CD4-positive, alpha-beta T cell treated with Interleukin-2 at 100 ng/mL for 4 hours (primary cell): Measurements from ENCODE around the gene GGT7.
A peak's percentile ranks its signal among the peaks of the same experiment; 100 is the strongest.
"Not testable (repeated sequence)": the region's sequence is repeated elsewhere in the genome, so short reads cannot be mapped to it uniquely, and the experiment has no call there.

ENCODE experiments used
- DNase-seq: peaks from one replicate; pipeline ENCODE4 v3.0.0-alpha.2; 2020; ENCODE audit warnings: low spot score

GGT7 gene

DNA sequence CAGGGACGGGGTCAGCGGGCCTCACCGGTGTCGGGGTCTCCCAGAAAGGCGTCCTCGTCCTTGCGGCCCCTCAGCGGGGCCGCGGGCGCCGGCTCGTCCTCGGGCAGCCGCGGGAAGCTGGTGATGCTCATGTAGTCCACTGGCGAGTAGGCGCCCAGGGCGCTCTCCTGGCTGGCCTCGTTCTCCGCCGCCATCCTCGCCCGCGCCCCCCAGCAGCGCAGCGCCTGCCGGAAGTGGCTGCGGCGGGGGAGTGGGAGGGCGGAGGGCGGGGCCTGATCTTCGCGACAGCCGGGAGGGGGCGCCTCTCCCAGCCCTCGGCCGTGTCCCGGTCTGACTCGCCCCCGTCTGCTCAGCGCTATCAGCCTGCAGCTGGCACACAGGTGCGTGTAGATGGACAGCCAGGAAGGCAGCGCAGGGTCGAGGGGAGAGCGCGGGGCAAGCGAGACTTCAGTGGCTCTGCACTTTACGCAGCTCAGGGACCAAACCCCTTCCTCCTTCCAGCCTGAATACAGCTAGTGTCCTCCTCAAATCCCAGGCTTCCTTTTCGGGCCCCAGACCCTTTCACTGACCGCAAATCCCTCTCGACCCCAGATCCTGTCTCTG is at the start of gene GGT7:
TSS of gene GGT7 (minus strand) at position 235 of the 603 bp plus-strand sequence. CDS start at position 194, 41 bp downstream.
- DNase-seq = peak; percentile 86

DNA sequence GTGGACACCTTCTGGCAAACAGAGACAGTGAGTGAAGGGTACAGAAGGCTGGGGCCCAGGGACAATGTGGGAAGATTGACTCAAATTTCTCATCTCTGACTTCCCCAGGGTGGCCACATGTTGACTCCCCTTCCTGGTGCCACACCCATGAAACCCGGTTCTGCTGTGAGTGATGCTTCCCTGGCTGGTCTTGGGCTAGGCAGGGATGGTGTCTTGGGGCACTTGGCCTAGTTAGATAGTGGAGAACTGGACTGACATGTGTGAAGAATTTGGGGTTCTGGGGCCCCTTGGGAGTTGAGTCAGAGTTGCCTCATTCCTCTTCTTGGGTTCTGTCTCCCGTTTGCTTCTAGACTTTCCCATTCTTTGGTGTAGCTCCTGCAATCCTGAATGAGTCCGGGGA is 48.8 kb upstream of the GGT7 start:
- DNase-seq = no peak

DNA sequence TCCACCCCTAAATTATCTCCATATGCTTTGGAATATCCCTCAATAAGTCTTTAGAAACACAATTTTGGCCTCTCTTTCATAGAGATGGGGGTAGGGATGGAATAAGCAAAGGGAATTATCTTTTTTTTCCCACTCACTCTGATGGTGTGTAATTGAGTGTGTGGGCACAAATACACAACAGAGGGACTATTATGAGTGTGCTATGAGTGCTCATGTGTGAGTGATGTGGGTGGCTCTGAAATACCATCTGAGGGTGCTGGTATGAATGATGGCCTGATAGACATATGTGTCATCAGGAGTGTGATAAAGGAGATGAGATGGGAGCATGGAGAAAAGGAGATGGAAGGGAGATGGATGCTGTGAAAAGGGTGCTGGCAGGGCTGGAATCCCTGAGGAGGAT is 47.4 kb upstream of the GGT7 start:
- DNase-seq = no peak

GRCh38 chr20:34916774-34917354 is 44.2 kb upstream of the GGT7 start:
- no peak for DNase-seq

- no peak for DNase-seq
These were observed 43.2 kb upstream of the GGT7 start for GRCh38 chr20:34915749-34916455.

GRCh38 chr20:34915131-34915530 is 42.5 kb upstream of the GGT7 start:
- no peak for DNase-seq

- DNase-seq = no peak
These were observed 35.2 kb upstream of the GGT7 start for GRCh38 chr20:34907616-34908469.

GRCh38 chr20:34904202-34904621 is 31.6 kb upstream of the GGT7 start:
- DNase-seq = no peak

DNA sequence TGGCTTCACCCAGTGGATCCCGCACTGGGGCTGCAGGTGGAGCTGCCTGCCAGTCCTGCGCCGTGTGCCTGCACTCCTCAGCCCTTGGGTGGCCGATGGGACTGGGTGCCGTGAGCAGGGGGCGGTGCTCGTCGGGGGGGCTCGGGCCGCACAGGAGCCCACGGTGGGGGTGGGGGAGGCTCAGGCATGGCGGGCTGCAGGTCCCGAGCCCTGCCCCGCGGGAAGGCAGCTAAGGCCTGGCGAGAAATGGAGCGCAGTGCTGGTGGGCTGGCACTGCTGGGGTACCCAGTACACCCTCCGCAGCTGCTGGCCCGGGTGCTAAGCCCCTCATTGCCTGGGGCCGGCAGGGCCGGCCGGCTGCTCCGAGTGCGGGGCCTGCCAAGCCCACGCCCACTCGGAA is 26.1 kb upstream of the GGT7 start:
- DNase-seq = not testable (repeated sequence)

DNA sequence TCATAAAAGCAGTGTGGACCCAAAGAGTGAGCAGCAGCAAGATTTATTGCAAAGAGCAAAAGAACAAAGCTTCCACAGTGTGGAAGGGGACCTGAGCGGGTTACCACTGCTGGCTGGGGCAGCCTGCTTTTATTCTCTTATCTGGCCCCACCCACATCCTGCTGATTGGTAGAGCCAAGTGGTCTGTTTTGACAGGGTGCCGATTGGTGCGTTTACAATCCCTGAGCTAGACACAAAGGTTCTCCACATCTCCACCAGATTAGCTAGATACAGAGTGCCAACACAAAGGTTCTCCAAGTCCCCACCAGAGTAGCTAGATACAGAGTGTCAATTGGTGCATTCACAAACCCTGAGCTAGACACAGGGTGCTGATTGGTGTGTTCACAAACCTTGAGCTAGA is 25.5 kb upstream of the GGT7 start:
- not testable (repeated sequence) for DNase-seq

GRCh38 chr20:34896086-34896621 is 23.5 kb upstream of the GGT7 start:
- no peak for DNase-seq

DNA sequence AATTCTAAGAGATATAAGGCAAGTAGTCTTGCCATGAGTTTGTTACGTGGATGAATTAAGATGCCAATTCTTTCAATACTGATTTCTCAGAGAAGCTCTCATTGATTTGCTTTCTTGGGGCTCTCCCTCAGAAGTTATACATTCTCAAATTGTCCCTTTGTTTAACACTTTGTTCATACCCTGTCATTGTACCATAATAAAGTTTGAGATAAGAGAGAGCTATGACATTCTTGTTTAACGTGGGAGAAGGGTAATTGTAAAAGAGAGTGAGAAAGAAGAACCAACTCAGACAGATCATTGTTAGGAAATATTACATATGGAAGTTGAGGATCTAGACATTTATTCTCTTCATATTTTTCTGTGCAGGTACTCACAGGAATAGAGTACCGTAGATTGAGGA is 22.8 kb upstream of the GGT7 start:
- no peak for DNase-seq

GRCh38 chr20:34894723-34895122 is 22.1 kb upstream of the GGT7 start:
- DNase-seq = no peak

- no peak for DNase-seq
These were observed 20.0 kb upstream of the GGT7 start for GRCh38 chr20:34892671-34893070.

DNA sequence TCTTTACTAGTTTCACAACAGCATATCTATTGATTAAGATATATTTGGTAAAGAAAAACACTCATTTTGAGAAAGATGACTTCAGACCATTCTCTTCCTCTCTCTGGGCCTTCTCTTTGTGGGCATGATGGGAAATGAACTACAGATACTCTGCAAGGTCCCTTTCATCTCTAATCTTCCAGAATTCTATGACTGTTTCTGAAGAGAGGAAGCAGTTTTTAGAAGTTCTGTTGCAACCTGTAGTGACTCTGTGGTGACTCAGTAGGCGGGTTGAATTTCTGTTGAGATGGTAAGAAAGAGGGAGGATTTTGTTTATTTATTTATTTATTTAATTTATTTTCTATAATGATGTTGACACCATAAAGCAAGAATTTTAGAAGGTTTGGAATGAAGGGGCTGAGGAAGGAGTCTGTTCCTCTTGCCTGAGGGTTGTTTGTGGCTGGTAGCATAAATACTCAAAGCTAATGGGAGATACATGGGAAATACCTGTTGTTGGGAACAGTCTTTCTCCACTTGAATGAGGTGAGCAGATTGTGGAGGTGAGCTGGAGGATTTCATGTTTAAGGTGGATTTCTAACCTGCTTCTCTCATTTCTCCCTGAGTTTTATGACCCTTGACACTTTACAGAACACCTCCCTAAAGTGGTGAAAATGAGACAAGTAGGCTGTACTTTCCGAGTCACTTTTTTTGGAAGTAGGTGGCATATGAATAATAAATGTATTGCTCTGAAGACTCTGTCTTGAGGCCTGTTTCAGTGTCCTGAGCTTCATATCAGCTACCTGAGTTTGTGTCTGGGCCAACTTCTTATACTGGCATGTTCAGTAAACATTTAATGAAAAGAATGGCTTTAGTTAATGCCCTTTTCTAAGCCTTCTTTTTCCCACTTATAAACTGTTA is 18.8 kb upstream of the GGT7 start:
- peak; percentile 40 for DNase-seq

- DNase-seq = no peak
These were observed 15.8 kb upstream of the GGT7 start for GRCh38 chr20:34888468-34888867.

- DNase-seq = no peak
These were observed 14.4 kb upstream of the GGT7 start for GRCh38 chr20:34887023-34887422.

DNA sequence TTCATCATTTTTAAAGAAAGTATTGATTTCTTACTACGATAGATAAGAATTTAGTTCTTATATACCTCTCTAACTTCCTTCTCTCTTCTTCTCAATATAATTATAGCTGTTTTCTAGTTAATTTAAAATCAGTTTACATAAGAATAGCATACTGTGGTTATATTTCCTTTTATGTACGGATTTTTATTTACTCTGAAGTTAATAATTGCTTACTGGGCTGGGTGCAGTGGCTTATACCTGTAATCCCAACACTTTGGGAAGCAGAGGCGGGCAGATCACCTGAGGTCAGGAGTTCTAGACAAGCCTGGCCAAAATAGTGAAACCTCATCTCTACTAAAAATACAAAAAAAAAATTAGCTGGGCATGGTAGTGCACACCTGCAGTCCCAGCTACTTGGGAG is 13.5 kb upstream of the GGT7 start:
- no peak for DNase-seq

DNA sequence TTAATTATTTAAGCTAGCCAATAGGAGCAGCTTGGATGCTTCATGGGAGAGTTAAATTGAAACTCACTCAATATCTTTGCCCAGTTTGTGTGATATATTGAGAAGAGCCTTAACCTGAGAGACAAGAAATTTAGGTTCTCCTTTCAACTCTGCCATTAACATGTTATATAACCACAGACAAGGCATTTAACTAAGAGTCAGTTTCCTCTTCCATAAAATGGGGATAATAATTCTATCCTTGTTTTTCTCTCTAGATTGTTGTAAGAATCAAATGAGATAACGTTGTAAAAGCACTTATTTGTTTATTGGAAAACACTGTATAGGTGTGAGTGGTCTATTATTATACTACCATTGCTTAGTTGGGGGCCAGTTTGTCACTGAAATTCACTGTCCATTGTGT is 11.6 kb upstream of the GGT7 start:
- DNase-seq = no peak

DNA sequence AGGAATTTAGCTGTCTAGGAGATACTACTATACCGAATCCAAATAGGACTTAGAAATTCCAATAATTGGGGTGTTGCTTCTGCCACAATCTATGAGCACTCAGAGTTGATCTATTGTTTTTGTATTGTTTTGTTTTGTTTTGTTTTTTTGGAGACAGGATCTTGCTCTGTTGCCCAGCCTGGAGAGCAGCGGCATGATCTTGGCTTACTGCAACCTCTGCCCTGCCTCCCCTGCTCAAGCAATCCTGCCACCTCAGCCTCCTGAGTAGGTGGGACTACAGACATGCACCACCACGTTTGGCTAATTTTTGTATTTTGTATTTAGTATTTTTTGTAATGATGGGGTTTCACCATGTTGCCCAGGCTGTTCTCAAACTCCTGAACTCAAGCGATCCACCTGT is 11.2 kb upstream of the GGT7 start:
- no peak for DNase-seq

DNA sequence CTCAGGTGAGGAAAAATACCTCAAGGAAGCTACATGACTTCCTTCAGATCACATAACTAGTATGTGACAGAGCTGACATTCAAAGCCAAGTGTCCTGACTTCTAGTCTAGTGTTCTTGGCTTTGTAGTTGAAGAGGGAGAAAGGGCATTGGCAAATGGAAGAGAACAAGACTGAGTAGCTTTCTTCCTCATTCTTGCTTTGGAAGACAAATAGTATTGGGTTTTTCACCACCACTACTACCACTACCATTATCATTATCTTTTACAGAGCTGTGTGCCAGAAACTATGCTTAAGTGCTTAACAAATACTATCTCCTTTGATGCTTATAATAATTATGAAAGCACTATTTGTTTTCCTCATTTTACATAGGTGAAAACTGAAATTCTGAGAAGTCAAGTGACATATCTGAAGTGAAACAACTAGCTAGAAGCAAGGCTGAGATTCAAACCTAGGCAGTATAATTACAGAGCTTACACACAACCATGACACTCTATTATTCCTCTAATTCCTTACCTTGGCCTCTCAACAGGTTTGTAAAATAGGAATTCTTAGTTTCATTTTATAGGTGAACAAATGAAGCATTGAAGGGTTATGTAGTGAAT is 10.5 kb upstream of the GGT7 start:
- no peak for DNase-seq
